GM18498 (cell line): ENCODE measurements around the gene MFRP.

Source experiments
- ATAC-seq: cut with Tn5 transposase; IDR thresholded peaks from one replicate; pipeline ENCODE4 v1.9.1; 2021; ENCODE audit warnings: mild to moderate bottlenecking, moderate library complexity; ENCODE audit not compliant: unreplicated experiment

Gene MFRP

GRCh38 chr11:119373059-119373920 lies 26.8 kb upstream of the MFRP start:
- ATAC-seq = no peak

- no peak for ATAC-seq
Measured at GRCh38 chr11:119372260-119373058, 26.0 kb upstream of the MFRP start.

GRCh38 chr11:119371778-119372182 lies 25.3 kb upstream of the MFRP start:
- ATAC-seq = no peak

GRCh38 chr11:119371067-119371601 lies 24.6 kb upstream of the MFRP start:
- no peak for ATAC-seq

- ATAC-seq = no peak
Measured at GRCh38 chr11:119370486-119371046, 24.1 kb upstream of the MFRP start.

GRCh38 chr11:119369132-119369925 lies 22.8 kb upstream of the MFRP start:
- ATAC-seq = no peak

GRCh38 chr11:119368121-119369034 lies 21.9 kb upstream of the MFRP start:
- no peak for ATAC-seq

- ATAC-seq = no peak
Measured at GRCh38 chr11:119367661-119368120, 21.2 kb upstream of the MFRP start.

- no peak for ATAC-seq
Measured at GRCh38 chr11:119366690-119367620, 20.4 kb upstream of the MFRP start.

- no peak for ATAC-seq
Measured at GRCh38 chr11:119365071-119365591, 18.6 kb upstream of the MFRP start.

GRCh38 chr11:119363851-119364590 lies 17.5 kb upstream of the MFRP start:
- ATAC-seq = no peak

- no peak for ATAC-seq
Measured at GRCh38 chr11:119363081-119363850, 16.8 kb upstream of the MFRP start.

GRCh38 chr11:119362741-119363080 lies 16.2 kb upstream of the MFRP start:
- no peak for ATAC-seq

- no peak for ATAC-seq
Measured at GRCh38 chr11:119361941-119362725, 15.6 kb upstream of the MFRP start.

- no peak for ATAC-seq
Measured at GRCh38 chr11:119361056-119361787, 14.7 kb upstream of the MFRP start.
